Caco-2 (cell line): ENCODE results near the gene ZNF830. TPM values are rescaled to one million over a fixed set of nuclear protein-coding genes. Genes with fewer than 3 reads are reported as not detected.

Experiments used
- BruUV-seq: library from RNA; stranded (reverse); fragments of 400-500 nt; replicated peaks from 2 replicates; lab custom pipeline; 2021; lab: Mats Ljungman, UMichigan
- CTCF ChIA-PET: fragments of 300-600 bp; sonication (Branson Sonifier 250); formaldehyde crosslinking; loops from one replicate; lab custom pipeline; 2022; ENCODE audit warnings: antibody characterized with exemption; lab: Charles Lee
- POLR2A ChIA-PET: fragments of 300-600 bp; sonication (Branson Sonifier 250); formaldehyde crosslinking; loops from one replicate; lab custom pipeline; 2022; ENCODE audit warnings: antibody characterized with exemption; lab: Charles Lee
- DNase-seq, 2 experiments: peaks; one replicate each; pipeline versions ENCODE4 v3.0.0 to v3.0.0-alpha.2; 2020 to 2022
- H3K27me3 ChIP-seq: replicated peaks from 2 replicates; pipeline ENCODE4 v1.6.0; 2011; ENCODE audit warnings: low read length; ENCODE audit not compliant: control insufficient read depth, insufficient read depth
- H3K36me3 ChIP-seq: 2 replicates; pipeline ENCODE4 v1.5.1; 2011; ENCODE audit warnings: low read length; ENCODE audit not compliant: control insufficient read depth, insufficient read depth
- H3K4me1 ChIP-seq: fragments of 250-450 bp; sonication (Bioruptor Pico); 2 replicates; pipeline ENCODE4 v1.5.1; 2020; ENCODE audit warnings: mild to moderate bottlenecking
- H3K4me3 ChIP-seq: 2 replicates; pipeline ENCODE4 v1.5.1; 2011; ENCODE audit warnings: low read depth, mild to moderate bottlenecking, control low read depth, low read length
- H3K9me3 ChIP-seq: fragments of 250-450 bp; sonication (Bioruptor Pico); 2 replicates; pipeline ENCODE4 v1.5.1; 2020; ENCODE audit warnings: mild to moderate bottlenecking, moderate library complexity
- H3K27ac Mint-ChIP-seq: one replicate; pipeline ENCODE4 v1.8.0; 2022; ENCODE audit warnings: mixed read lengths; ENCODE audit not compliant: unreplicated experiment
- H3K27me3 Mint-ChIP-seq: one replicate; pipeline ENCODE4 v1.8.0; 2022; ENCODE audit warnings: mixed read lengths; ENCODE audit not compliant: insufficient read depth, unreplicated experiment
- H3K36me3 Mint-ChIP-seq: one replicate; pipeline ENCODE4 v1.8.0; 2022; ENCODE audit warnings: mild to moderate bottlenecking, mixed read lengths; ENCODE audit not compliant: insufficient read depth, unreplicated experiment
- H3K4me1 Mint-ChIP-seq: one replicate; pipeline ENCODE4 v1.8.0; 2022; ENCODE audit warnings: low read depth, mixed read lengths; ENCODE audit not compliant: unreplicated experiment
- H3K4me3 Mint-ChIP-seq: one replicate; pipeline ENCODE4 v1.8.0; 2022; ENCODE audit warnings: mild to moderate bottlenecking, moderate library complexity, mixed read lengths; ENCODE audit not compliant: unreplicated experiment
- H3K9me3 Mint-ChIP-seq: one replicate; pipeline ENCODE4 v1.8.0; 2022; ENCODE audit warnings: mixed read lengths; ENCODE audit not compliant: unreplicated experiment
- CTCF ChIP-seq, 2 experiments: fragments of 200-600 bp in 1 of 2; IDR thresholded peaks; 1 replicate in 1 of 2; 2 replicates in 1 of 2; pipeline versions ENCODE4 v1.5.1 to v1.8.0; 2011 to 2022; ENCODE audit warnings: antibody characterized with exemption in 1 of 2, control low read depth in 1 of 2, inconsistent platforms in 1 of 2, low read depth in 1 of 2, low read length in 1 of 2, mild to moderate bottlenecking in 1 of 2, moderate library complexity in 1 of 2; ENCODE audit not compliant: insufficient read depth in 1 of 2, severe bottlenecking in 1 of 2, unreplicated experiment in 1 of 2
- intact Hi-C: fragments of 100-400 bp; cut with micrococcal nuclease; formaldehyde crosslinking; loops from one replicate; pipeline ENCODE4 v1.10.0; 2022; ENCODE audit not compliant: unreplicated experiment
- total RNA-seq: library from RNA; stranded (reverse); gene quantifications from 2 replicates; pipeline ENCODE4 v1.2.3, GENCODE V29; 2022

Gene ZNF830
- total RNA-seq, 1 experiment from 2014 or later, result 25.0 TPM

GRCh38 chr17:34980353-34980680 is 19.0 kb downstream of the ZNF830 start, which contains the start of gene LIG3:
Gene LIG3 (plus strand): TSS chr17:34980512. CDS start chr17:34983006, 2,494 bp downstream.
- H3K9me3 ChIP-seq, result no peaks in the 10 kb centered on the region
- H3K27ac Mint-ChIP-seq, result peak within 1 kb of the TSS; percentile 93
- peak within 1 kb of the TSS; percentile 75 for H3K4me3 ChIP-seq
- no peaks in the 10 kb centered on the region for H3K9me3 Mint-ChIP-seq
- H3K27me3 ChIP-seq, result no peaks in the 10 kb centered on the region
- peaks cover 10% of the 10 kb centered on the region for H3K4me1 Mint-ChIP-seq
- no peak for TF ChIP-seq CTCF (IDR thresholded peaks at IDR 0.05; ENCODE audit: insufficient read depth in 1 of 2, low read depth in 1 of 2, low read length in 1 of 2, severe bottlenecking in 1 of 2, unreplicated experiment in 1 of 2)
- ChIA-PET CTCF (interaction anchor here (0.8 to 2.3 kb wide), 2 partner anchors 109 to 139 kb away, joined by 3 to 8 read pairs; partner anchors contain the start of gene RAD51D), POLR2A (interaction anchor here (0.6 to 2.1 kb wide), 5 partner anchors 11 to 1155 kb away, joined by 3 to 11 read pairs (median 5); partner anchors contain the start of genes CCT6B, RFFL and ZNF830)
- H3K27me3 Mint-ChIP-seq, result no peaks in the 10 kb centered on the region
- H3K4me3 Mint-ChIP-seq, result peak within 1 kb of the TSS; percentile 85
- DNase-seq, result peak; percentile 95 to 97
- peaks cover 19% of the 10 kb centered on the region for H3K36me3 Mint-ChIP-seq
- intact Hi-C loops, result loop anchor here (2.0 to 5.0 kb wide), 2 partner anchors 137 to 560 kb away; partner anchors contain the start of gene RAD51D
- no peaks in the 10 kb centered on the region for H3K36me3 ChIP-seq
- H3K4me1 ChIP-seq, result 0 out of 2 replicates have a peak, but pooled peaks cover 10% of the 10 kb centered on the region
- no TSS peak for BruUV-seq

GRCh38 chr17:34980681-34981537 is 19.6 kb downstream of the ZNF830 start:
- CTCF ChIA-PET, result interaction anchor here (0.7 to 2.3 kb wide), 4 partner anchors 109 to 160 kb away, joined by 3 to 8 read pairs (median 3); partner anchors contain the start of gene RAD51D
- intact Hi-C loops, result loop anchor here (2.0 to 5.0 kb wide), 2 partner anchors 136 to 560 kb away; partner anchors contain the start of gene RAD51D
- peak; percentile 46 to 71 for TF ChIP-seq CTCF (IDR thresholded peaks at IDR 0.05; ENCODE audit: insufficient read depth in 1 of 2, low read depth in 1 of 2, low read length in 1 of 2, severe bottlenecking in 1 of 2, unreplicated experiment in 1 of 2)
- no TSS peak for BruUV-seq
- H3K4me3 Mint-ChIP-seq, result peak overlapping the region; percentile 85
- Histone ChIP-seq H3K9me3 (no peaks in the 10 kb centered on the region), H3K4me1 (0 out of 2 replicates have a peak, but pooled peaks cover 10% of the 10 kb centered on the region), H3K27me3 (no peaks in the 10 kb centered on the region), H3K4me3 (peak overlapping the region; percentile 75), H3K36me3 (no peaks in the 10 kb centered on the region)
- H3K36me3 Mint-ChIP-seq, result peaks cover 19% of the 10 kb centered on the region
- POLR2A ChIA-PET, result interaction anchor here (0.6 to 2.1 kb wide), 5 partner anchors 10 to 1154 kb away, joined by 3 to 11 read pairs (median 5); partner anchors contain the start of genes CCT6B, RFFL and ZNF830
- peaks cover 10% of the 10 kb centered on the region for H3K4me1 Mint-ChIP-seq
- DNase-seq, result peak; percentile 85 to 86
- H3K27me3 Mint-ChIP-seq, result no peaks in the 10 kb centered on the region
- H3K9me3 Mint-ChIP-seq, result no peaks in the 10 kb centered on the region
- H3K27ac Mint-ChIP-seq, result peak overlapping the region; percentile 93
